ENCODE data around the gene RASA1. TPM values are rescaled to one million over a fixed set of nuclear protein-coding genes. Genes with fewer than 3 reads are reported as not detected.

The RASA1 gene
- total and polyA plus RNA-seq, 2 donors: 21.8 to 29.6 TPM

- Histone ChIP-seq H3K4me1 (ENCODE audit: control insufficient read depth in 2 of 2, insufficient read depth in 2 of 2, low read length in 2 of 2) (no peaks in the 10 kb centered on the region), H3K36me3 (ENCODE audit: control insufficient read depth in 2 of 2, insufficient read depth in 2 of 2, low read length in 1 of 2) (peaks cover 30 to 92% of the 10 kb centered on the region in 2 donors), H3K27ac (ENCODE audit: low read depth in 1 of 2, low read length in 1 of 2) (no peak overlapping the region), H3K27me3 (ENCODE audit: control insufficient read depth in 2 of 2, insufficient read depth in 1 of 2, low read length in 1 of 2) (no peaks in the 10 kb centered on the region), H3K4me3 (ENCODE audit: low read length in 2 of 2) (no peak overlapping the region), H3K9me3 (ENCODE audit: control insufficient read depth in 2 of 2, insufficient read depth in 1 of 2, low read length in 1 of 2) (no peaks in the 10 kb centered on the region)
- 98% methylated on average over 14 of the region's 14 CpGs for WGBS
- DNase-seq (ENCODE audit: low read depth in 6 of 9, low spot score in 9 of 9): no peak
Observed at GRCh38 chr5:87389296-87390034, 121.8 kb downstream of the RASA1 start.

- no peaks in the 10 kb centered on the region for H3K27me3 ChIP-seq (ENCODE audit: control insufficient read depth in 2 of 2, insufficient read depth in 1 of 2, low read length in 1 of 2)
- no peak overlapping the region for H3K4me3 ChIP-seq (ENCODE audit: low read length in 2 of 2)
- 97% methylated on average over 3 of the region's 3 CpGs for WGBS
- DNase-seq (ENCODE audit: low read depth in 6 of 9, low spot score in 9 of 9): no peak
- no peaks in the 10 kb centered on the region for H3K9me3 ChIP-seq (ENCODE audit: control insufficient read depth in 2 of 2, insufficient read depth in 1 of 2, low read length in 1 of 2)
- H3K27ac ChIP-seq (ENCODE audit: low read depth in 1 of 2, low read length in 1 of 2): no peak overlapping the region
- H3K4me1 ChIP-seq (ENCODE audit: control insufficient read depth in 2 of 2, insufficient read depth in 2 of 2, low read length in 2 of 2): no peaks in the 10 kb centered on the region
- H3K36me3 ChIP-seq (ENCODE audit: control insufficient read depth in 2 of 2, insufficient read depth in 2 of 2, low read length in 1 of 2): peaks cover 30 to 92% of the 10 kb centered on the region in 2 donors
Observed at GRCh38 chr5:87390075-87390474, 122.4 kb downstream of the RASA1 start.

DNA sequence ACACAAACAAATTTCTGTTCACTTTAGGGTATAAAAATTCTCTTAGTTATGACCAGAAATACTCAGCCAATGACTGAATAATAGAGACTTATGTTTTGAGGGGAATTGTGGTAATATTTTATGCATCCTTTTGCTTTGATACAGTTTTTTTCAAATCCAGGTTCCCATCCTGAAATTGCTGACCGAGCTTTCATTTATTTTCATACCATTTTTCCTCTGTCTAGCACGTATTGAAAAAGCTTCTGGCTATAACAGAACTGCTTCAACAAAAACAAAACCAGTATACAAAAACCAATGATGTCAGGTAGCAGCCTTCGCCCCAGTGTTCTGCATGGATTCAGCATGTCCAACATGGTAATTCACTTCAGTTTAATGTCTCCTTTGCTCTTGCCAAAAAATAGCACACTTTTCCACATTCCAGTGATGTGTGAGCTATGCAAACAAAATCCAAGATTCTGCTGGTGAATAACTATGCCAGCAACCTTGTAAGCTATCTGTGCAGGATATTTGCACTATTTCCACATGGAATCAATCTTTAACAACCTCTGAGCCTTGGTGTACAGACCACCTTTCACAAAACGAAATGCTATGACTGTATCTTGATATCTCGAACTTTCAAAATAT lies 123.0 kb downstream of the RASA1 start:
- H3K4me1 ChIP-seq (ENCODE audit: control insufficient read depth in 2 of 2, insufficient read depth in 2 of 2, low read length in 2 of 2): no peaks in the 10 kb centered on the region
- no peak for DNase-seq (ENCODE audit: low read depth in 6 of 9, low spot score in 9 of 9)

DNA sequence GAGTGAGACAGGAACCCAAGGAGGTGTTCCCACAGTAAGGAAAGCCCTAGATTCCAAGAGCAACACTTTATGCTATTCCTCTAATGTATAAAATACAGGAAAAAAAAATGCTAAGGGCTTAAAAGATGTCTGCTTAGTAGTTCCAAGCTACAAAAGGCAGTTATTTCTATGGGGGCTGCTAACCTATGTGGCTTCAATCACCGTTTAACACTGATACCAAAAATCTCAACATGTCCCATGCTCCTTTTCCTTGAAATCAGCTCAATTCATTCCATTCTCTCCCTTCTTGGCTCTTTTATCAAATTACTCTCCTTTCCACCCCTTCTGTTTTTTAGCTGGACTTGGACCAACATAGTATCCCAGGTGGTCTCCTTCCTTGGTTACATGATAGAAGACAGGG lies 124.5 kb downstream of the RASA1 start:
- Histone ChIP-seq H3K36me3 (ENCODE audit: control insufficient read depth in 2 of 2, insufficient read depth in 2 of 2, low read length in 1 of 2) (peaks cover 34 to 93% of the 10 kb centered on the region in 2 donors), H3K4me3 (ENCODE audit: low read length in 2 of 2) (no peak overlapping the region), H3K9me3 (ENCODE audit: control insufficient read depth in 2 of 2, insufficient read depth in 1 of 2, low read length in 1 of 2) (no peaks in the 10 kb centered on the region), H3K27me3 (ENCODE audit: control insufficient read depth in 2 of 2, insufficient read depth in 1 of 2, low read length in 1 of 2) (no peaks in the 10 kb centered on the region), H3K27ac (ENCODE audit: low read depth in 1 of 2, low read length in 1 of 2) (no peak overlapping the region), H3K4me1 (ENCODE audit: control insufficient read depth in 2 of 2, insufficient read depth in 2 of 2, low read length in 2 of 2) (no peaks in the 10 kb centered on the region)
- 94% methylated on average over 1 of the region's 1 CpG for WGBS
- DNase-seq (ENCODE audit: low read depth in 6 of 9, low spot score in 9 of 9): no peak

More for the DNA sequence above, 123.0 kb downstream of the RASA1 start:
- Histone ChIP-seq H3K36me3 (ENCODE audit: control insufficient read depth in 2 of 2, insufficient read depth in 2 of 2, low read length in 1 of 2) (peaks cover 34 to 95% of the 10 kb centered on the region in 2 donors), H3K27ac (ENCODE audit: low read depth in 1 of 2, low read length in 1 of 2) (no peak overlapping the region), H3K4me3 (ENCODE audit: low read length in 2 of 2) (no peak overlapping the region), H3K27me3 (ENCODE audit: control insufficient read depth in 2 of 2, insufficient read depth in 1 of 2, low read length in 1 of 2) (no peaks in the 10 kb centered on the region), H3K9me3 (ENCODE audit: control insufficient read depth in 2 of 2, insufficient read depth in 1 of 2, low read length in 1 of 2) (no peaks in the 10 kb centered on the region)
- WGBS: 96% methylated on average over 5 of the region's 5 CpGs

DNA sequence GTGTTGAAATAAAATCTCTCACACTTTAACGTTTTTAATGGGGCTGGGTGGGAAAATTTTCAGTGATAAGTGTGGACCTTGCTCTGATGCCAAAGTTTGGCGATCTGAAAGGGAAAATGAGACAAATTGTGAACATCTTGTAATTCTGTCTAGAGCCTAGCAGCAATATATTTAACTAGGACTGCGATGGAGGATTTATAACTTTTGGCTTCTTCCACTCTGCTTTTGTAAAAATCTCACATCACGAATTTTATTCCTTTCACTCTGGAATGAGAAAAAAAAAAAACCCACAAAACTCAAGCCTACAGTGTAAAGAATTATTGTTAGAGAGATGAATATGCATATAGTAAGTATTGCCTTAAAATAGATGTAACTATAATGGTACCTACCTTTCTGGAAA lies 125.1 kb downstream of the RASA1 start:
- DNase-seq (ENCODE audit: low read depth in 6 of 9, low spot score in 9 of 9): no peak
- Histone ChIP-seq H3K4me3 (ENCODE audit: low read length in 2 of 2) (no peak overlapping the region), H3K36me3 (ENCODE audit: control insufficient read depth in 2 of 2, insufficient read depth in 2 of 2, low read length in 1 of 2) (peaks cover 35 to 93% of the 10 kb centered on the region in 2 donors), H3K27me3 (ENCODE audit: control insufficient read depth in 2 of 2, insufficient read depth in 1 of 2, low read length in 1 of 2) (no peaks in the 10 kb centered on the region), H3K27ac (ENCODE audit: low read depth in 1 of 2, low read length in 1 of 2) (no peak overlapping the region), H3K9me3 (ENCODE audit: control insufficient read depth in 2 of 2, insufficient read depth in 1 of 2, low read length in 1 of 2) (no peaks in the 10 kb centered on the region), H3K4me1 (ENCODE audit: control insufficient read depth in 2 of 2, insufficient read depth in 2 of 2, low read length in 2 of 2) (no peaks in the 10 kb centered on the region)
- WGBS: 96% methylated on average over 4 of the region's 4 CpGs

- H3K4me1 ChIP-seq (ENCODE audit: control insufficient read depth in 2 of 2, insufficient read depth in 2 of 2, low read length in 2 of 2): no peaks in the 10 kb centered on the region
- WGBS: 94% methylated on average over 2 of the region's 2 CpGs
- no peak for DNase-seq (ENCODE audit: low read depth in 6 of 9, low spot score in 9 of 9)
- H3K27me3 ChIP-seq (ENCODE audit: control insufficient read depth in 2 of 2, insufficient read depth in 1 of 2, low read length in 1 of 2): no peaks in the 10 kb centered on the region
- no peak overlapping the region for H3K4me3 ChIP-seq (ENCODE audit: low read length in 2 of 2)
- no peaks in the 10 kb centered on the region for H3K9me3 ChIP-seq (ENCODE audit: control insufficient read depth in 2 of 2, insufficient read depth in 1 of 2, low read length in 1 of 2)
- peaks cover 36 to 93% of the 10 kb centered on the region in 2 donors for H3K36me3 ChIP-seq (ENCODE audit: control insufficient read depth in 2 of 2, insufficient read depth in 2 of 2, low read length in 1 of 2)
- H3K27ac ChIP-seq (ENCODE audit: low read depth in 1 of 2, low read length in 1 of 2): no peak overlapping the region
Observed at GRCh38 chr5:87393331-87393730, 125.6 kb downstream of the RASA1 start.

DNA sequence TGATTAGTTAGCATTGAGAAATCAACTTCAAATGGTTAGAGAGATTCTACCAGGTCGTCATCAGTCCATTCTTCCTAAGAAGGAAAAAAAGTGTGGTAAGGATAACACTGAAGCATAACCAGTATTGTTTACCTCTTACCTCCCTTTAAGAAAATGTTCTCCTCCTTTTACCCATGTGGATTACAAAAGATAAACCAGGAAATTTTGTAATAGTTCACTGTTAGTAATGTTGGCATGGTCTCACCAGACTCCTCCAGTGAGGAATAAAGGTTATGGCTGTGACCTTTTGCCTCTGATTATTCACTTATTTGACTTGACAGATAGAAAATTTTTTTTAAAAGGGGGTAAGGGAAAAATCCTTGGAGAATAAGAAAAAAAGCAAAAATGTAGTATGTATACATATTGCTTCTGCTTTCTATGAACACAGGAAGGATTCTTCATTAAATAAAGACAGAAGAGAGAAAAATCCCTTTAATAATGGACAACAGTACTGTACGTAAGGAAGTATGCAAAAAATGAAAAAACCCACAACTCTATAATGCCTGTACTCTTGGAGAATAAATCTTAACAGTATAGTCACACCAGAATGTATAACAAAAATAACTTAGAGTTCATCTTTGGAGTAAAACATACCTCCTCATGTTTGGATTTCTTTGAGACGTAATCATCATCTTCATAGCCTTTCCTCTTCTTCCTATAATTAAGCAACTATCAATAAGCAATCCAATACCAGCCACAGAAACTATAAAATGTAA lies 126.9 kb downstream of the RASA1 start:
- peaks cover 36 to 94% of the 10 kb centered on the region in 2 donors for H3K36me3 ChIP-seq (ENCODE audit: control insufficient read depth in 2 of 2, insufficient read depth in 2 of 2, low read length in 1 of 2)
- no peak for DNase-seq (ENCODE audit: low read depth in 6 of 9, low spot score in 9 of 9)

GRCh38 chr5:87398981-87399614 lies 131.4 kb downstream of the RASA1 start:
- Histone ChIP-seq H3K36me3 (ENCODE audit: control insufficient read depth in 2 of 2, insufficient read depth in 2 of 2, low read length in 1 of 2) (peaks cover 21 to 72% of the 10 kb centered on the region in 2 donors), H3K4me3 (ENCODE audit: low read length in 2 of 2) (no peak overlapping the region), H3K4me1 (ENCODE audit: control insufficient read depth in 2 of 2, insufficient read depth in 2 of 2, low read length in 2 of 2) (no peaks in the 10 kb centered on the region), H3K27ac (ENCODE audit: low read depth in 1 of 2, low read length in 1 of 2) (no peak overlapping the region), H3K27me3 (ENCODE audit: control insufficient read depth in 2 of 2, insufficient read depth in 1 of 2, low read length in 1 of 2) (no peaks in the 10 kb centered on the region), H3K9me3 (ENCODE audit: control insufficient read depth in 2 of 2, insufficient read depth in 1 of 2, low read length in 1 of 2) (no peaks in the 10 kb centered on the region)
- 99% methylated on average over 5 of the region's 5 CpGs for WGBS
- DNase-seq (ENCODE audit: low read depth in 6 of 9, low spot score in 9 of 9): no peak

More for the DNA sequence above, 126.9 kb downstream of the RASA1 start:
- no peak overlapping the region for H3K4me3 ChIP-seq (ENCODE audit: low read length in 2 of 2)
- H3K9me3 ChIP-seq (ENCODE audit: control insufficient read depth in 2 of 2, insufficient read depth in 1 of 2, low read length in 1 of 2): no peaks in the 10 kb centered on the region
- WGBS: 97% methylated on average over 3 of the region's 3 CpGs
- no peaks in the 10 kb centered on the region for H3K27me3 ChIP-seq (ENCODE audit: control insufficient read depth in 2 of 2, insufficient read depth in 1 of 2, low read length in 1 of 2)
- no peak overlapping the region for H3K27ac ChIP-seq (ENCODE audit: low read depth in 1 of 2, low read length in 1 of 2)
- no peaks in the 10 kb centered on the region for H3K4me1 ChIP-seq (ENCODE audit: control insufficient read depth in 2 of 2, insufficient read depth in 2 of 2, low read length in 2 of 2)

Data from thymus (tissue), 11 donors.